ENCODE measurements around the gene ZFX.

Gene ZFX

DNA sequence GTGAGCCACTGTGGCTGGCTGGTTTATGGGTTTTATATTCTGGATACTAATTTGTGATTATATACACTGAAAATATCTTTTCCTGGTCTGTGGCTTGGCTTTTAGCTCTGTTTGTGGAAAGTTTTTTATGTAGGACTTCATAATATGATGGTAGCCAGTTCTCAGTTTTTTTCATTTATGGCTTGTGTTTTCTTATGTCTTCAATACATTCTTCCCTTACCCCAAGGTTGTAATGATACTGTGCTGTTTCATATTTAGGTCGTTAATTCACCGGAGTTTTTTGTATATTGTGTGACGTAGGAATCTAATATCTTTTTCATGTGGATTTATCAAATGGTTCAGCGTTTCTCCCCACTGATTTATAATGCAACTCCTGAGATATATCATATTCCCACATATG, 6.6 kb downstream of the ZFX start:
- TF ChIP-seq, protein P1, sequence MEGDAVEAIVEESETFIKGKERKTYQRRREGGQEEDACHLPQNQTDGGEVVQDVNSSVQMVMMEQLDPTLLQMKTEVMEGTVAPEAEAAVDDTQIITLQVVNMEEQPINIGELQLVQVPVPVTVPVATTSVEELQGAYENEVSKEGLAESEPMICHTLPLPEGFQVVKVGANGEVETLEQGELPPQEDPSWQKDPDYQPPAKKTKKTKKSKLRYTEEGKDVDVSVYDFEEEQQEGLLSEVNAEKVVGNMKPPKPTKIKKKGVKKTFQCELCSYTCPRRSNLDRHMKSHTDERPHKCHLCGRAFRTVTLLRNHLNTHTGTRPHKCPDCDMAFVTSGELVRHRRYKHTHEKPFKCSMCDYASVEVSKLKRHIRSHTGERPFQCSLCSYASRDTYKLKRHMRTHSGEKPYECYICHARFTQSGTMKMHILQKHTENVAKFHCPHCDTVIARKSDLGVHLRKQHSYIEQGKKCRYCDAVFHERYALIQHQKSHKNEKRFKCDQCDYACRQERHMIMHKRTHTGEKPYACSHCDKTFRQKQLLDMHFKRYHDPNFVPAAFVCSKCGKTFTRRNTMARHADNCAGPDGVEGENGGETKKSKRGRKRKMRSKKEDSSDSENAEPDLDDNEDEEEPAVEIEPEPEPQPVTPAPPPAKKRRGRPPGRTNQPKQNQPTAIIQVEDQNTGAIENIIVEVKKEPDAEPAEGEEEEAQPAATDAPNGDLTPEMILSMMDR (IDR thresholded peaks at IDR 0.05; ENCODE audit: insufficient read depth, low read length, missing control alignments) = no peak
- no peak for DNase-seq (ENCODE audit: low read depth, low spot score)
- ChIA-PET POLR2A (no interaction called here), CTCF (no interaction called here)
- no peak overlapping the region for H3K4me3 ChIP-seq (ENCODE audit: low read depth, low read length)

DNA sequence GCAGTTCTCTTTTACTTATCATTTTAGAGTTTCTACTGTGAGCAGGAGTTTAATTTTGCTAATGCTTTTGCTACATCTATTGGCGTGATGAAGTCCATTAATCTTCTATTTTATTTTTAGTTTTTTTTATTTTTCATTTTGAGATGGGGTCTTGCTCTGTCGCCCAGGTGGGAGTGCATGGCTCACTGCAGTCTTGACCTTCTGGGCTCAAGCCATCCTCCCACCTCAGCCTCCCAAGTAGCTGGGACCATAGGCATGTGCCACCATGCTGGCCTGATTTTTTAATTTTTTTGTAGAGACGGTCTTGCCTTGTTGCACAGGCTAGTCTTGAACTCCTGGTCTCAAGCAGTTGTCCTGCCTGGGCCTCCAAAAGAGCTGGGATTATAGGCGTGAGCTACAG, 9.4 kb downstream of the ZFX start:
- POLR2A ChIA-PET = no interaction called here
- TF ChIP-seq, protein P1 (IDR thresholded peaks at IDR 0.05; ENCODE audit: insufficient read depth, low read length, missing control alignments) = no peak
- CTCF ChIA-PET = no interaction called here
- no peak overlapping the region for H3K4me3 ChIP-seq (ENCODE audit: low read depth, low read length)
- no peak for DNase-seq (ENCODE audit: low read depth, low spot score)

DNA sequence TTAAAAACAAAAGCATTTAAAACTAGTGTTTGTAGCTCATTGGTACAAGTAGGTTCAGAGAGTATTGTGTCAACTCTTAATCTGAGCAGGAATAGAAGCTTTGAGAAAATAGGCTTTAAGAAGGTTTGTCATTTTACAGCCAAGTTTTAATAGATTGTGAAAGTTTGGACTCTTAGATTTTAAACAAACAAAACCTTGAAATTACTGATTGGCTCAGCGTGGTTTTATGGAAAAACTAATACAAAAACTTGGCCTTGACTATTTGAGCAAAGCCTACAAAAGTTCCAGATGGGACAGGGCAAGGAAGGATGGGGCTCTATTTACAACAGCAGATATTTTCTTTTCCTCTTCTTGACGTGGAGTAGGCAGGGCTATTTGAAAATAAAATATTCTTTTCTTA, 16.5 kb downstream of the ZFX start:
- DNase-seq (ENCODE audit: low read depth, low spot score) = no peak
- POLR2A ChIA-PET = no interaction called here
- TF ChIP-seq, protein P1 (IDR thresholded peaks at IDR 0.05; ENCODE audit: insufficient read depth, low read length, missing control alignments) = no peak
- H3K4me3 ChIP-seq (ENCODE audit: low read depth, low read length) = no peak overlapping the region
- CTCF ChIA-PET = interaction anchor here (1.1 kb wide), 1 partner anchor 112 kb away, joined by 3 read pairs; the partner anchor contains the start of gene EIF2S3

DNA sequence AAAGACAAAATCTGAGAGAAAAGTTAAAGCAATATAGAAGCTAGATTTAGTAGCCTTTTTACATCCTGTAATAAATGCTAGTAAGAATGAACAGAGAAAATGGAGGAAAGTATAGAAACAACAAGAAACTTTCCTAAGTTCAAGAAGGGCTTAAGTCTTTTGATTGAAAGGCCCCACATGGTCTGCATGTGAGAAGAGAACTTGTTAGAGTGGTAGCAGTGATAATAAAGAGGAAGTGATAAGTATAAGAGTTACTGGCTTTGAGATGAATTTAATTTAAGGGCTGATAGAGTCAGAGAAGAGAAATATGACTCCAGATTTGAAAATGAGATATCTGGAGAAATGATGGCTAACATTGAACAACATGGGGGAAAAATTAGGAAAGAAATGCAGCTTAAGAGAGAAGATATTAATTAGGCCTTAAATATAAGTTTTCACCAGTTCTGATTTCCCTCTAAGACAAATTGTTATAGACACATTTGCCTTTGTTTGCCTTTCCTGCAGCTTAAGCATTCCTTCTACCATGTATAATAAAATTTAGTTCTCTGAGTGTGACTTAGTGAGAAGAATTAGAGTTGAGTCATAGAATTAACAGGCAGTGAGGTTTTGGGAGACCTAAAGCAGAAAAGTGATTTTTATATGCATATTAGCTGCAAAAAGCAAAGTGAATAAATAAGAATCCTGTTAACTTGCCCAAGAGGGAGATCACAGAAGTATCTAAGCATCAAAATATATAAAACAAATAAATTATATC, 18.4 kb downstream of the ZFX start:
- POLR2A ChIA-PET = no interaction called here
- TF ChIP-seq, protein P1 (IDR thresholded peaks at IDR 0.05; ENCODE audit: insufficient read depth, low read length, missing control alignments) = no peak
- no peak overlapping the region for H3K4me3 ChIP-seq (ENCODE audit: low read depth, low read length)
- no peak for DNase-seq (ENCODE audit: low read depth, low spot score)
- CTCF ChIA-PET = no interaction called here

DNA sequence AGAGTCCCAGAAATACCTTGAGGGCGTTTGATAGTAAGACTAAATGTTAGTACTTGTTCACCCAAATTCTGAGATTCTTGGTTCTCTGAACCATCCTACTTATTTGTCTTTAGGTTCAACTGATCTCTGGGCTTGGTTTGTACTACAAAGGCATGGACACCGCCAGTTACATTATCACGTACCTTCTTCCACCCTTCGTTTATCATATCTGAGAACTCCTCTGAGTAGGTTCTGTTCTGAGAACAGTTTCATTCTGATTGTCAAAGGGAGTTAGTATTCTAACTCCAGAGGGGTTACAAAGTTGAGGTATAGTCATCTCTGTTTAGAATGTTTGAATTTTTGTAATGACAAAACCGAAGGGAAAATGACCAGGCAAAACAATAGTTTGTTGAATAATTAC, 19.3 kb downstream of the ZFX start:
- no peak overlapping the region for H3K4me3 ChIP-seq (ENCODE audit: low read depth, low read length)
- TF ChIP-seq, protein P1 (IDR thresholded peaks at IDR 0.05; ENCODE audit: insufficient read depth, low read length, missing control alignments) = no peak
- CTCF ChIA-PET = no interaction called here
- POLR2A ChIA-PET = no interaction called here
- no peak for DNase-seq (ENCODE audit: low read depth, low spot score)

DNA sequence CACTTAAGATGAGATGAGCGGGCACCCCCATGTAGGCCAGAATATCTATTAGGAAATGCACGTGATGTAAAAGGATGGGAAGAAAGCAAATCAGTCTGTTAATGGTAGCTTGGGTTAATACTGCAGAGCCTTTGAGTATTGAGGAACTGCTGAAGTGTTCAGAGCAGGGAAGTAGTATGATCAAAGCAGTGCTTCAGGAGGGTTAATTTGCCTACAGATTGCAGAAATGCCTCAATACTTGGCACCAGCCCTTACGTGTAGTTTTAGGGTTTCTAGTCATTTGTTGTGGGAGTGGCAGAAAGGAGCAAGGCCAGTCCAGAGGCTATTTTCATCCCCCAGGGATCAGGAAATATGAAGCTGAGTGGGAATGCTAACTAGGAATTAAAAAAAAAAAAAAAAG, 19.7 kb downstream of the ZFX start:
- ChIA-PET POLR2A (no interaction called here), CTCF (no interaction called here)
- TF ChIP-seq, protein P1 (IDR thresholded peaks at IDR 0.05; ENCODE audit: insufficient read depth, low read length, missing control alignments) = no peak
- no peak overlapping the region for H3K4me3 ChIP-seq (ENCODE audit: low read depth, low read length)
- DNase-seq (ENCODE audit: low read depth, low spot score) = no peak

Measured in AG04449 (cell line).